Measurements from ENCODE around the gene APOA4. TPM values are rescaled to one million over a fixed set of nuclear protein-coding genes. Genes with fewer than 3 reads are reported as not detected.

Gene APOA4
- total RNA-seq, 2 donors from 2014 or later = not detected

Other genes starting within 250 kb of the APOA4 start
- gene BUD13, start 50.3 kb downstream of the APOA4 start, total RNA-seq = 10 to 100 TPM; 14.0 TPM
- gene ZPR1, start 35.3 kb downstream of the APOA4 start, total RNA-seq = 10 to 100 TPM; 28.4 to 30.9 TPM
- gene APOA5, start 31.4 kb downstream of the APOA4 start, total RNA-seq = not detected
- not detected for gene APOC3, start 6.6 kb upstream of the APOA4 start, total RNA-seq
- not detected for gene APOA1, start 14.3 kb upstream of the APOA4 start, total RNA-seq

Measured in left colon (tissue), 2 donors.